H1 (cell line): Measurements from ENCODE around the gene TRABD2A. TPM values are rescaled to one million over a fixed set of nuclear protein-coding genes. Genes with fewer than 3 reads are reported as not detected.

Experiments used
- CTCF ChIA-PET: fragments of 300-600 bp; sonication (Branson Sonifier 250); formaldehyde crosslinking; loops from one replicate; lab custom pipeline; 2021; ENCODE audit not compliant: partially characterized antibody; lab: Charles Lee
- POLR2A ChIA-PET: fragments of 300-600 bp; sonication (Branson Sonifier 250); formaldehyde crosslinking; loops from one replicate; lab custom pipeline; 2021; ENCODE audit warnings: inconsistent platforms; ENCODE audit not compliant: partially characterized antibody; lab: Charles Lee
- DNase-seq, 2 experiments: peaks; one replicate each; pipeline versions ENCODE4 v3.0.0 to v3.0.0-alpha.2; 2010 to 2022; ENCODE audit warnings: low spot score in 2 of 2, low read depth in 1 of 2, mixed read lengths in 1 of 2
- FAIRE-seq: peaks from 2 replicates; lab custom pipeline; 2011; peaks lifted over from hg19 to GRCh38; lab: Jason Lieb, UNC
- H2AFZ ChIP-seq: 2 replicates; pipeline ENCODE4 v1.8.1; 2012; ENCODE audit warnings: low read length, inconsistent platforms
- H2AK5ac ChIP-seq: 2 replicates; pipeline ENCODE4 v1.6.1; 2013; ENCODE audit warnings: low read depth, low read length
- H2BK120ac ChIP-seq: replicated peaks from 2 replicates; pipeline ENCODE3; 2013; ENCODE audit warnings: low read depth, low read length, inconsistent platforms
- H2BK12ac ChIP-seq: 2 replicates; pipeline ENCODE4 v1.6.1; 2013; ENCODE audit warnings: low read depth, low read length
- H2BK15ac ChIP-seq: 2 replicates; pipeline ENCODE4 v1.6.1; 2013; ENCODE audit warnings: low read length
- H2BK20ac ChIP-seq: 2 replicates; pipeline ENCODE4 v1.6.1; 2013; ENCODE audit warnings: low read length
- H2BK5ac ChIP-seq: 2 replicates; pipeline ENCODE4 v1.6.1; 2013; ENCODE audit warnings: low read depth, low read length
- H3K14ac ChIP-seq: 2 replicates; pipeline ENCODE4 v1.6.1; 2013; ENCODE audit warnings: inconsistent platforms; ENCODE audit not compliant: insufficient read length
- H3K18ac ChIP-seq: 2 replicates; pipeline ENCODE4 v1.6.1; 2013; ENCODE audit warnings: low read length; ENCODE audit errors: extremely low read depth
- H3K23ac ChIP-seq: 2 replicates; pipeline ENCODE4 v1.6.1; 2013; ENCODE audit warnings: inconsistent platforms; ENCODE audit not compliant: insufficient read length
- H3K23me2 ChIP-seq: 2 replicates; pipeline ENCODE4 v1.6.1; 2013; ENCODE audit warnings: low read depth, low read length
- H3K27ac ChIP-seq: 2 replicates; pipeline ENCODE4 v1.6.1; 2011; ENCODE audit warnings: low read depth, low read length, inconsistent platforms
- H3K27me3 ChIP-seq, 4 experiments: replicated peaks in 1 of 4; 1 replicate in 1 of 4; 2 replicates in 3 of 4; pipeline versions ENCODE4 v1.6.1 to v1.8.1; 2011 to 2013; ENCODE audit warnings: low read length in 3 of 4, mild to moderate bottlenecking in 3 of 4, inconsistent platforms in 2 of 4, mixed read lengths in 2 of 4, moderate library complexity in 1 of 4; ENCODE audit not compliant: control insufficient read depth in 3 of 4, insufficient read depth in 3 of 4; ENCODE audit errors: extremely low read depth in 1 of 4
- H3K36me3 ChIP-seq, 4 experiments: 2 replicates each; pipeline versions ENCODE4 v1.6.1 to v1.8.1; 2011 to 2013; ENCODE audit warnings: mild to moderate bottlenecking in 4 of 4, low read length in 3 of 4, moderate library complexity in 2 of 4, control low read depth in 1 of 4, inconsistent platforms in 1 of 4; ENCODE audit not compliant: insufficient read depth in 4 of 4, control insufficient read depth in 2 of 4
- H3K4ac ChIP-seq: replicated peaks from 2 replicates; pipeline ENCODE3; 2013; ENCODE audit warnings: low read length, low read depth, mixed read lengths, inconsistent platforms; ENCODE audit not compliant: insufficient read length
- H3K4me1 ChIP-seq, 4 experiments: replicated peaks in 1 of 4; 1 replicate in 1 of 4; 2 replicates in 3 of 4; pipeline versions ENCODE4 v1.6.1 to v1.8.1; 2011 to 2013; ENCODE audit warnings: low read length in 3 of 4, inconsistent platforms in 2 of 4, mixed read lengths in 1 of 4; ENCODE audit not compliant: insufficient read depth in 4 of 4, control insufficient read depth in 3 of 4
- H3K4me2 ChIP-seq, 2 experiments: 2 replicates each; pipeline versions ENCODE4 v1.6.1 to v1.8.1; 2011 to 2013; ENCODE audit warnings: low read depth in 2 of 2, low read length in 2 of 2, control low read depth in 1 of 2, inconsistent platforms in 1 of 2, mild to moderate bottlenecking in 1 of 2; ENCODE audit not compliant: insufficient read depth in 1 of 2
- H3K4me3 ChIP-seq, 4 experiments: fragments of 200-600, 300-600 bp in 1 of 4; sonication (generic), shearing (Covaris generic), sonication (Bioruptor Twin) in 1 of 4; 2 replicates each; pipeline versions ENCODE4 v1.5.1 to v1.8.1; 2011 to 2016; ENCODE audit warnings: low read length in 4 of 4, low read depth in 3 of 4, control low read depth in 2 of 4, inconsistent platforms in 2 of 4, mild to moderate bottlenecking in 2 of 4, mixed read lengths in 1 of 4, moderate library complexity in 1 of 4; ENCODE audit not compliant: insufficient read depth in 2 of 4; ENCODE audit errors: extremely low read depth in 1 of 4
- H3K56ac ChIP-seq: replicated peaks from 2 replicates; pipeline ENCODE3; 2013; ENCODE audit warnings: low read depth, mild to moderate bottlenecking, mixed read lengths, low read length, inconsistent platforms; ENCODE audit not compliant: insufficient read length
- H3K79me1 ChIP-seq: 2 replicates; pipeline ENCODE4 v1.6.1; 2013; ENCODE audit warnings: low read depth, low read length, control low read depth
- H3K79me2 ChIP-seq, 2 experiments: 2 replicates each; pipeline versions ENCODE4 v1.6.1 to v1.8.1; 2012 to 2013; ENCODE audit warnings: low read length in 2 of 2, mild to moderate bottlenecking in 2 of 2, inconsistent platforms in 1 of 2; ENCODE audit not compliant: insufficient read depth in 2 of 2, control insufficient read depth in 1 of 2
- H3K9ac ChIP-seq, 4 experiments: replicated peaks in 1 of 4; 1 replicate in 1 of 4; 2 replicates in 3 of 4; pipeline versions ENCODE4 v1.6.1 to v1.8.1; 2011 to 2013; ENCODE audit warnings: low read depth in 3 of 4, low read length in 3 of 4, control low read depth in 2 of 4, mild to moderate bottlenecking in 2 of 4, moderate library complexity in 2 of 4, inconsistent platforms in 1 of 4; ENCODE audit errors: extremely low read depth in 1 of 4
- H3K9me3 ChIP-seq, 2 experiments: 2 replicates each; pipeline versions ENCODE4 v1.6.1 to v1.8.1; 2012 to 2013; ENCODE audit warnings: mild to moderate bottlenecking in 2 of 2, moderate library complexity in 2 of 2, control low read depth in 1 of 2, inconsistent platforms in 1 of 2, low read depth in 1 of 2, low read length in 1 of 2, mixed read lengths in 1 of 2; ENCODE audit not compliant: insufficient read depth in 2 of 2
- H4K20me1 ChIP-seq, 2 experiments: replicated peaks in 1 of 2; 2 replicates each; pipeline versions ENCODE3 to v1.8.1; 2011 to 2013; ENCODE audit warnings: inconsistent platforms in 2 of 2, low read length in 2 of 2, mild to moderate bottlenecking in 1 of 2; ENCODE audit not compliant: insufficient read depth in 2 of 2, control insufficient read depth in 1 of 2
- H4K5ac ChIP-seq: 2 replicates; pipeline ENCODE4 v1.6.1; 2013; ENCODE audit warnings: low read length, low read depth, mixed read lengths, inconsistent platforms; ENCODE audit not compliant: insufficient read length
- H4K8ac ChIP-seq: 2 replicates; pipeline ENCODE4 v1.8.0; 2013; ENCODE audit warnings: mild to moderate bottlenecking, moderate library complexity, low read length, inconsistent platforms; ENCODE audit not compliant: insufficient read depth; ENCODE audit errors: extremely low read depth
- H4K91ac ChIP-seq: replicated peaks from 2 replicates; pipeline ENCODE3; 2013; ENCODE audit warnings: low read length, mixed read lengths, inconsistent platforms; ENCODE audit not compliant: insufficient read length
- FOSL1 ChIP-seq: IDR thresholded peaks from 2 replicates; pipeline ENCODE4 v1.6.1; 2011; ENCODE audit warnings: mild to moderate bottlenecking, low read depth, low read length, moderate library complexity; ENCODE audit not compliant: insufficient read depth
- GABPA ChIP-seq: IDR thresholded peaks from 2 replicates; pipeline ENCODE4 v1.6.1; 2011; ENCODE audit warnings: mild to moderate bottlenecking, low read length, moderate library complexity, borderline replicate concordance; ENCODE audit not compliant: insufficient read depth
- WGBS, 2 experiments: shearing (Covaris generic) in 1 of 2; methylation state at CpG; one replicate each; pipeline versions ENCODE4 v1.1.6 to v1.1.7; 2013 to 2015; ENCODE audit warnings: low lambda C conversion rate in 2 of 2, mixed read lengths in 2 of 2, inconsistent platforms in 1 of 2, low coverage in 1 of 2, missing lambda C conversion rate in 1 of 2; ENCODE audit not compliant: insufficient replicate concordance in 2 of 2, insufficient coverage in 1 of 2, insufficient read length in 1 of 2; ENCODE audit errors: extremely low coverage in 1 of 2, missing lambda C conversion rate in 1 of 2; 5-methylcytosine and 5-hydroxymethylcytosine counted together
- polyA plus RNA-seq, 7 experiments: library from polyadenylated mRNA; depleted of rRNA in 3 of 7; stranded (reverse) in 5 of 7; unstranded in 2 of 7; fragments of >200 nt in 5 of 7; fragments of 200-250 nt in 2 of 7; gene quantifications; 1 replicate in 5 of 7; 2 replicates in 1 of 7; 4 replicates in 1 of 7; pipeline versions ENCODE4 v1.2.1 to v1.2.3, GENCODE V29; 2011 to 2013; ENCODE audit warnings: missing spikeins in 2 of 7, mixed read lengths in 2 of 7
- total RNA-seq: library from RNA; stranded (reverse); fragmentation: NEBNext Ultra II Directional; extraction: Animal tissue kit (Norgen Biotek cat#: 25700); gene quantifications from 2 replicates; pipeline ENCODE4 v1.2.1, GENCODE V29; 2021

The TRABD2A gene
- total and polyA plus RNA-seq, 2 of the 8 experiments (the other 6 are each of a cell fraction or from before 2014, with no cell fraction given) = 17.3 to 18.6 TPM

GRCh38 chr2:84840306-84840705, 40.6 kb downstream of the TRABD2A start:
- H2BK120ac ChIP-seq = no peak overlapping the region
- H2BK20ac ChIP-seq = no peak overlapping the region
- FAIRE-seq (no peak), DNase-seq (no peak)
- no peak overlapping the region for H4K91ac ChIP-seq
- no peaks in the 10 kb centered on the region; a peak in 2 of 8 replicates for H3K36me3 ChIP-seq
- H3K4ac ChIP-seq = no peak overlapping the region
- H2BK12ac ChIP-seq = no peak overlapping the region
- no peak overlapping the region for H3K27ac ChIP-seq
- no peak overlapping the region for H4K8ac ChIP-seq
- no peak overlapping the region for H3K18ac ChIP-seq
- H3K4me2 ChIP-seq = no peak overlapping the region
- no peak overlapping the region for H2AFZ ChIP-seq
- 0 out of 2 replicates have a peak, but pooled peaks cover 2% of the 10 kb centered on the region for H3K79me1 ChIP-seq
- ChIA-PET CTCF (interaction anchor here (0.7 to 4.8 kb wide), 4 partner anchors 10 to 196 kb away, joined by 4 to 23 read pairs (median 14); no protein-coding TSS in a partner anchor), POLR2A (no interaction called here)
- H4K20me1 ChIP-seq = no peaks in the 10 kb centered on the region
- H2BK5ac ChIP-seq = no peak overlapping the region
- H3K23ac ChIP-seq = no peak overlapping the region
- no peak overlapping the region for H3K14ac ChIP-seq
- H3K4me3 ChIP-seq = no peak overlapping the region
- no peak overlapping the region for H4K5ac ChIP-seq
- H3K4me1 ChIP-seq = peaks cover 0 to 7% (median 0%) of the 10 kb centered on the region in 4 experiments; a peak in 1 of 7 replicates
- no peak overlapping the region for H3K56ac ChIP-seq
- 71% methylated on average over 3 of the region's 3 CpGs; no CpG with 5 or more reads in 1 of the 2 experiments for WGBS, 2 experiments
- no peak overlapping the region for H3K9ac ChIP-seq
- H2AK5ac ChIP-seq = no peak overlapping the region
- H3K9me3 ChIP-seq = peaks cover 0 to 3% of the 10 kb centered on the region in 2 experiments; a peak in 1 of 4 replicates
- no peaks in the 10 kb centered on the region for H3K23me2 ChIP-seq
- H3K79me2 ChIP-seq = no peaks in the 10 kb centered on the region
- H2BK15ac ChIP-seq = no peak overlapping the region
- H3K27me3 ChIP-seq = no peaks in the 10 kb centered on the region
- TF ChIP-seq FOSL1 = no peak
- no peak for TF ChIP-seq GABPA
